HG03565 (cell line): ENCODE measurements around the gene TAF12.
"Not testable (repeated sequence)": the region's sequence is repeated elsewhere in the genome, so short reads cannot be mapped to it uniquely, and the experiment has no call there.

Experiments
- ATAC-seq: cut with Tn5 transposase; IDR thresholded peaks from one replicate; pipeline ENCODE4 v1.9.1; 2021; ENCODE audit warnings: mild to moderate bottlenecking, moderate library complexity; ENCODE audit not compliant: unreplicated experiment

TAF12 gene

GRCh38 chr1:28586585-28587391, 56.1 kb downstream of the TAF12 start:
- not testable (repeated sequence) for ATAC-seq

GRCh38 chr1:28582248-28582615, 60.6 kb downstream of the TAF12 start:
- no peak for ATAC-seq

- ATAC-seq = peak; percentile 79
These were observed 61.2 kb downstream of the TAF12 start for GRCh38 chr1:28581531-28582247.

GRCh38 chr1:28580722-28581530, 61.9 kb downstream of the TAF12 start:
- ATAC-seq = peak; percentile 5

- no peak for ATAC-seq
These were observed 63.5 kb downstream of the TAF12 start for GRCh38 chr1:28579401-28579800.

GRCh38 chr1:28578696-28579218, 64.1 kb downstream of the TAF12 start:
- ATAC-seq = no peak

- ATAC-seq = no peak
These were observed 64.9 kb downstream of the TAF12 start for GRCh38 chr1:28577738-28578536.

- ATAC-seq = no peak
These were observed 65.7 kb downstream of the TAF12 start for GRCh38 chr1:28577052-28577678.

- no peak for ATAC-seq
These were observed 69.3 kb downstream of the TAF12 start for GRCh38 chr1:28573564-28573963.

GRCh38 chr1:28572891-28573290, 70.0 kb downstream of the TAF12 start:
- ATAC-seq = not testable (repeated sequence)

GRCh38 chr1:28571911-28572310, 71.0 kb downstream of the TAF12 start:
- no peak for ATAC-seq

- no peak for ATAC-seq
These were observed 75.9 kb downstream of the TAF12 start for GRCh38 chr1:28566931-28567330.

- ATAC-seq = no peak
These were observed 77.1 kb downstream of the TAF12 start for GRCh38 chr1:28565726-28566125.

GRCh38 chr1:28565040-28565439, 77.8 kb downstream of the TAF12 start:
- ATAC-seq = no peak

- no peak for ATAC-seq
These were observed 78.6 kb downstream of the TAF12 start for GRCh38 chr1:28564310-28564709.

- no peak for ATAC-seq
These were observed 82.0 kb downstream of the TAF12 start for GRCh38 chr1:28560886-28561285.
